ENCODE data around the gene DCLK2.
"Not testable (repeated sequence)": the region's sequence is repeated elsewhere in the genome, so short reads cannot be mapped to it uniquely, and the experiment has no call there.

The DCLK2 gene

GRCh38 chr4:150161109-150161508, 82.9 kb downstream of the DCLK2 start:
- no peak for DNase-seq (ENCODE audit: insufficient read length, low spot score)
- no peak for FAIRE-seq
- TF ChIP-seq POLR2A (IDR thresholded peaks at IDR 0.05; ENCODE audit: low read depth, low read length) = no peak

- not testable (repeated sequence) for DNase-seq (ENCODE audit: insufficient read length, low spot score); FAIRE-seq
Observed at GRCh38 chr4:150162020-150162419, 83.8 kb downstream of the DCLK2 start.

GRCh38 chr4:150164055-150164454, 85.8 kb downstream of the DCLK2 start:
- FAIRE-seq = no peak
- no peak for TF ChIP-seq POLR2A (IDR thresholded peaks at IDR 0.05; ENCODE audit: low read depth, low read length)
- DNase-seq (ENCODE audit: insufficient read length, low spot score) = no peak

GRCh38 chr4:150164956-150165629, 86.8 kb downstream of the DCLK2 start:
- FAIRE-seq (no peak), DNase-seq (ENCODE audit: insufficient read length, low spot score) (no peak)
- no peak for TF ChIP-seq POLR2A (IDR thresholded peaks at IDR 0.05; ENCODE audit: low read depth, low read length)

- TF ChIP-seq POLR2A (IDR thresholded peaks at IDR 0.05; ENCODE audit: low read depth, low read length) = no peak
- FAIRE-seq (no peak), DNase-seq (ENCODE audit: insufficient read length, low spot score) (no peak)
Observed at GRCh38 chr4:150167054-150167453, 88.8 kb downstream of the DCLK2 start.

GRCh38 chr4:150173432-150173861, 95.2 kb downstream of the DCLK2 start:
- DNase-seq (ENCODE audit: insufficient read length, low spot score) = no peak
- FAIRE-seq = no peak
- no peak for TF ChIP-seq POLR2A (IDR thresholded peaks at IDR 0.05; ENCODE audit: low read depth, low read length)

- DNase-seq (ENCODE audit: insufficient read length, low spot score) (no peak), FAIRE-seq (no peak)
- no peak for TF ChIP-seq POLR2A (IDR thresholded peaks at IDR 0.05; ENCODE audit: low read depth, low read length)
Observed at GRCh38 chr4:150173982-150174398, 95.7 kb downstream of the DCLK2 start.

- FAIRE-seq (no peak), DNase-seq (ENCODE audit: insufficient read length, low spot score) (no peak)
- TF ChIP-seq POLR2A (IDR thresholded peaks at IDR 0.05; ENCODE audit: low read depth, low read length) = no peak
Observed at GRCh38 chr4:150176547-150176946, 98.3 kb downstream of the DCLK2 start.

GRCh38 chr4:150178161-150178560, 99.9 kb downstream of the DCLK2 start:
- DNase-seq (ENCODE audit: insufficient read length, low spot score) (no peak), FAIRE-seq (no peak)
- TF ChIP-seq POLR2A (IDR thresholded peaks at IDR 0.05; ENCODE audit: low read depth, low read length) = no peak

- DNase-seq (ENCODE audit: insufficient read length, low spot score) (no peak), FAIRE-seq (peak; percentile 27)
- no peak for TF ChIP-seq POLR2A (IDR thresholded peaks at IDR 0.05; ENCODE audit: low read depth, low read length)
Observed at GRCh38 chr4:150181536-150181935, 103.3 kb downstream of the DCLK2 start.

GRCh38 chr4:150182794-150183193, 104.5 kb downstream of the DCLK2 start:
- FAIRE-seq (no peak), DNase-seq (ENCODE audit: insufficient read length, low spot score) (no peak)
- no peak for TF ChIP-seq POLR2A (IDR thresholded peaks at IDR 0.05; ENCODE audit: low read depth, low read length)

- not testable (repeated sequence) for FAIRE-seq; DNase-seq (ENCODE audit: insufficient read length, low spot score)
Observed at GRCh38 chr4:150185033-150185432, 106.8 kb downstream of the DCLK2 start.

- no peak for TF ChIP-seq POLR2A (IDR thresholded peaks at IDR 0.05; ENCODE audit: low read depth, low read length)
- FAIRE-seq (no peak), DNase-seq (ENCODE audit: insufficient read length, low spot score) (no peak)
Observed at GRCh38 chr4:150192986-150193385, 114.7 kb downstream of the DCLK2 start.

- FAIRE-seq; DNase-seq (ENCODE audit: insufficient read length, low spot score): not testable (repeated sequence)
Observed at GRCh38 chr4:150197256-150197655, 119.0 kb downstream of the DCLK2 start.

- TF ChIP-seq POLR2A (IDR thresholded peaks at IDR 0.05; ENCODE audit: low read depth, low read length) = no peak
- FAIRE-seq = no peak
Observed at GRCh38 chr4:150199056-150199455, 120.8 kb downstream of the DCLK2 start.

GRCh38 chr4:150205016-150205415, 126.8 kb downstream of the DCLK2 start:
- no peak for TF ChIP-seq POLR2A (IDR thresholded peaks at IDR 0.05; ENCODE audit: low read depth, low read length)
- no peak for FAIRE-seq
- DNase-seq (ENCODE audit: insufficient read length, low spot score) = no peak

More at GRCh38 chr4:150199056-150199455, 120.8 kb downstream of the DCLK2 start:
- no peak for DNase-seq (ENCODE audit: insufficient read length, low spot score)
